ENCODE measurements around the gene STK32B. TPM values are rescaled to one million over a fixed set of nuclear protein-coding genes. Genes with fewer than 3 reads are reported as not detected.

The STK32B gene
- total and polyA plus RNA-seq, 2 donors (not counting 1 experiment from before 2014, with no cell fraction given), result 0.22 to 0.30 TPM

GRCh38 chr4:5355846-5356245 lies 304.6 kb downstream of the STK32B start:
- ChIA-PET POLR2A (no interaction called here), CTCF (no interaction called here)
- H3K27me3 ChIP-seq (replicated peaks in 1 of 4; ENCODE audit: control extremely low read depth in 1 of 4, control insufficient read depth in 3 of 4, insufficient read depth in 4 of 4, low read length in 3 of 4), result no peaks in the 10 kb centered on the region
- H3K36me3 ChIP-seq (replicated peaks in 1 of 2; ENCODE audit: control extremely low read depth in 1 of 2, control insufficient read depth in 1 of 2, extremely low read depth in 1 of 2, insufficient read depth in 2 of 2, low read length in 1 of 2), result no peaks in the 10 kb centered on the region
- H3K4me2 ChIP-seq (replicated peaks; ENCODE audit: low read depth, low read length, poor library complexity, severe bottlenecking), result no peak overlapping the region
- TF ChIP-seq EZH2 (IDR thresholded peaks at IDR 0.05; ENCODE audit: borderline replicate concordance, insufficient read depth, low read depth, low read length, poor library complexity, severe bottlenecking) (no peak), CTCF (IDR thresholded peaks at IDR 0.05) (no peak)
- H3K4me3 ChIP-seq (ENCODE audit: control extremely low read depth in 1 of 5, extremely low read depth in 1 of 5, insufficient read depth in 1 of 5, low read depth in 2 of 5, low read length in 4 of 5), result no peak overlapping the region
- H3K9me3 Mint-ChIP-seq (ENCODE audit: insufficient read depth), result no peaks in the 10 kb centered on the region
- no peak overlapping the region for H3K4me3 Mint-ChIP-seq
- H3K9me3 ChIP-seq (ENCODE audit: control extremely low read depth in 1 of 3, control insufficient read depth in 2 of 3, insufficient read depth in 1 of 3, low read length in 2 of 3), result no peaks in the 10 kb centered on the region
- no peak overlapping the region for H2AFZ ChIP-seq (ENCODE audit: insufficient read depth, low read depth, low read length, poor library complexity, severe bottlenecking)
- H4K20me1 ChIP-seq (ENCODE audit: control insufficient read depth, insufficient read depth, low read length, poor library complexity, severe bottlenecking), result no peaks in the 10 kb centered on the region
- no peaks in the 10 kb centered on the region for H3K4me1 Mint-ChIP-seq
- no peak overlapping the region for H3K27ac Mint-ChIP-seq
- H3K79me2 ChIP-seq (ENCODE audit: control insufficient read depth, insufficient read depth, low read length), result no peaks in the 10 kb centered on the region
- no peaks in the 10 kb centered on the region for H3K4me1 ChIP-seq (ENCODE audit: control insufficient read depth in 2 of 2, insufficient read depth in 2 of 2, low read length in 2 of 2)
- H3K9ac ChIP-seq (ENCODE audit: low read length), result no peak overlapping the region
- no peak overlapping the region for H3K27ac ChIP-seq (ENCODE audit: low read length in 2 of 2)
- H3K27me3 Mint-ChIP-seq, result no peaks in the 10 kb centered on the region
- DNase-seq, result no peak
- intact Hi-C loops (cut with micrococcal nuclease), result no loop called here
- no peak for ATAC-seq (ENCODE audit: low read depth)

GRCh38 chr4:5357870-5358269 lies 306.6 kb downstream of the STK32B start:
- ChIA-PET POLR2A (no interaction called here), CTCF (no interaction called here)
- Mint-ChIP-seq H3K9me3 (ENCODE audit: insufficient read depth) (no peaks in the 10 kb centered on the region), H3K27ac (no peak overlapping the region), H3K4me1 (no peaks in the 10 kb centered on the region), H3K4me3 (no peak overlapping the region), H3K27me3 (no peaks in the 10 kb centered on the region)
- no peaks in the 10 kb centered on the region for H3K79me2 ChIP-seq (ENCODE audit: control insufficient read depth, insufficient read depth, low read length)
- DNase-seq (no peak), ATAC-seq (ENCODE audit: low read depth) (no peak)
- intact Hi-C loops (cut with micrococcal nuclease), result no loop called here
- no peak overlapping the region for H2AFZ ChIP-seq (ENCODE audit: insufficient read depth, low read depth, low read length, poor library complexity, severe bottlenecking)
- H3K4me3 ChIP-seq (ENCODE audit: control extremely low read depth in 1 of 5, extremely low read depth in 1 of 5, insufficient read depth in 1 of 5, low read depth in 2 of 5, low read length in 4 of 5), result no peak overlapping the region
- H4K20me1 ChIP-seq (ENCODE audit: control insufficient read depth, insufficient read depth, low read length, poor library complexity, severe bottlenecking), result no peaks in the 10 kb centered on the region
- H3K27me3 ChIP-seq (replicated peaks in 1 of 4; ENCODE audit: control extremely low read depth in 1 of 4, control insufficient read depth in 3 of 4, insufficient read depth in 4 of 4, low read length in 3 of 4), result no peaks in the 10 kb centered on the region
- no peak for TF ChIP-seq CTCF (IDR thresholded peaks at IDR 0.05)
- TF ChIP-seq EZH2 (IDR thresholded peaks at IDR 0.05; ENCODE audit: borderline replicate concordance, insufficient read depth, low read depth, low read length, poor library complexity, severe bottlenecking), result no peak
- no peak overlapping the region for H3K9ac ChIP-seq (ENCODE audit: low read length)
- H3K27ac ChIP-seq (ENCODE audit: low read length in 2 of 2), result no peak overlapping the region
- WGBS (ENCODE audit: insufficient coverage), result 88% methylated on average over 4 of the region's 5 CpGs
- no peaks in the 10 kb centered on the region for H3K4me1 ChIP-seq (ENCODE audit: control insufficient read depth in 2 of 2, insufficient read depth in 2 of 2, low read length in 2 of 2)
- no peaks in the 10 kb centered on the region for H3K36me3 ChIP-seq (replicated peaks in 1 of 2; ENCODE audit: control extremely low read depth in 1 of 2, control insufficient read depth in 1 of 2, extremely low read depth in 1 of 2, insufficient read depth in 2 of 2, low read length in 1 of 2)
- H3K4me2 ChIP-seq (replicated peaks; ENCODE audit: low read depth, low read length, poor library complexity, severe bottlenecking), result no peak overlapping the region
- no peaks in the 10 kb centered on the region for H3K9me3 ChIP-seq (ENCODE audit: control extremely low read depth in 1 of 3, control insufficient read depth in 2 of 3, insufficient read depth in 1 of 3, low read length in 2 of 3)
